HUES48 (cell line): ENCODE measurements around the gene MED27.

Experiments
- H3K27ac ChIP-seq: one replicate; pipeline ENCODE4 v1.7.0; 2013; ENCODE audit warnings: low read depth, low read length, inconsistent platforms
- H3K27me3 ChIP-seq: 2 replicates; pipeline ENCODE4 v1.6.1; 2013; ENCODE audit warnings: mild to moderate bottlenecking, low read length; ENCODE audit not compliant: control insufficient read depth, insufficient read depth
- H3K36me3 ChIP-seq: 2 replicates; pipeline ENCODE4 v1.6.1; 2013; ENCODE audit warnings: low read length; ENCODE audit not compliant: control insufficient read depth, insufficient read depth
- H3K4me1 ChIP-seq: 2 replicates; pipeline ENCODE4 v1.6.1; 2013; ENCODE audit warnings: mild to moderate bottlenecking, low read length; ENCODE audit not compliant: control insufficient read depth, insufficient read depth
- H3K4me3 ChIP-seq: 2 replicates; pipeline ENCODE4 v1.5.1; 2013; ENCODE audit warnings: mild to moderate bottlenecking, low read depth, low read length
- H3K9ac ChIP-seq: 2 replicates; pipeline ENCODE4 v1.6.1; 2013; ENCODE audit warnings: mild to moderate bottlenecking, low read depth, low read length, moderate library complexity
- H3K9me3 ChIP-seq: 2 replicates; pipeline ENCODE4 v1.6.1; 2013; ENCODE audit warnings: low read length; ENCODE audit not compliant: control insufficient read depth, insufficient read depth

MED27 gene

GRCh38 chr9:131875828-131876485, 203.7 kb downstream of the MED27 start:
- Histone ChIP-seq H3K9ac (no peak overlapping the region), H3K4me3 (no peak overlapping the region), H3K27ac (no peak overlapping the region), H3K4me1 (peaks cover 9% of the 10 kb centered on the region), H3K9me3 (no peaks in the 10 kb centered on the region), H3K36me3 (no peaks in the 10 kb centered on the region), H3K27me3 (no peaks in the 10 kb centered on the region)

DNA sequence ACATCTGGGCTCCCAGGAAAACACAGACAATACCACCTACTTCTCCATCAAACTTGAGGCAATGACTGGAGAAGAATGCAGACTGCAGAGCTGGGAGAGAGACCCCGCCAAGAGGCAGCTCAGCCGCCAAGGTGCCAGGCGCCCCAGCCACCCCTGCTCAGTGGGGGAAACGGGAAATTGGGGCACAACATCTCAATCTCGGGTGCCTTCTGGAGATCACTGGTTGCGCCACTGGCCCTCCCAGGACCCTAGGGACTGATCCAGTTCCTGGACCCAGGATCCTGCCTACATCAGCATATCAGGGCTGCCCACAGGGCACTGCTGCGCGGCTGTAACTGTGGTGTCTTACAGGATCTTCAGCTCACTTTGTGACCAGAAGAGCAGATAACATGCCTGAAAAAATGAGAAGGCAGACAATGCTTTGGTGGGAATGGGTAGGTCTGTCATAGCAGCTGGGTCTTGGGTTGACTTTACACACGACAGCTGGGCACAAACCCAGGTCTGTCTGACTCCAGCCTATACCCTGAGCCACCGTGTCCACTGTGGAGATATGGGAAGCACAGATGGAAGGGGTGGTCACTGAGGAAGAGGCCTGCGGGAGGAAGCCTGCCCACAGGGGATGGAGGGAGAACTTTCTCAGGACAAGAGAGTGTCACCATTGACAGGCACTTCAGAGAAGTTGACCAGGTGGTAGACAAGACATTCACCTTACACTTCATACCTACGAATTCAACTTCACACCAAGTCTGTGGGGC, 204.6 kb downstream of the MED27 start:
- no peaks in the 10 kb centered on the region for H3K36me3 ChIP-seq

GRCh38 chr9:131874447-131874846, 205.2 kb downstream of the MED27 start:
- no peaks in the 10 kb centered on the region for H3K27me3 ChIP-seq
- H3K4me3 ChIP-seq: no peak overlapping the region
- no peaks in the 10 kb centered on the region for H3K9me3 ChIP-seq
- no peak overlapping the region for H3K9ac ChIP-seq
- no peak overlapping the region for H3K27ac ChIP-seq
- peaks cover 6% of the 10 kb centered on the region for H3K4me1 ChIP-seq
- H3K36me3 ChIP-seq: no peaks in the 10 kb centered on the region

More for the DNA sequence above, 204.6 kb downstream of the MED27 start:
- no peak overlapping the region for H3K4me3 ChIP-seq
- H3K9ac ChIP-seq: no peak overlapping the region
- H3K4me1 ChIP-seq: peaks cover under 1% of the 10 kb centered on the region; the same call in 1 of the 2 replicates
- H3K9me3 ChIP-seq: no peaks in the 10 kb centered on the region
- H3K27me3 ChIP-seq: no peaks in the 10 kb centered on the region
- H3K27ac ChIP-seq: no peak overlapping the region

- Histone ChIP-seq H3K36me3 (no peaks in the 10 kb centered on the region), H3K27me3 (no peaks in the 10 kb centered on the region), H3K27ac (no peak overlapping the region), H3K4me3 (no peak overlapping the region), H3K9me3 (no peaks in the 10 kb centered on the region), H3K4me1 (peaks cover 10% of the 10 kb centered on the region), H3K9ac (no peak overlapping the region)
Observed at GRCh38 chr9:131873891-131874440, 205.7 kb downstream of the MED27 start.

DNA sequence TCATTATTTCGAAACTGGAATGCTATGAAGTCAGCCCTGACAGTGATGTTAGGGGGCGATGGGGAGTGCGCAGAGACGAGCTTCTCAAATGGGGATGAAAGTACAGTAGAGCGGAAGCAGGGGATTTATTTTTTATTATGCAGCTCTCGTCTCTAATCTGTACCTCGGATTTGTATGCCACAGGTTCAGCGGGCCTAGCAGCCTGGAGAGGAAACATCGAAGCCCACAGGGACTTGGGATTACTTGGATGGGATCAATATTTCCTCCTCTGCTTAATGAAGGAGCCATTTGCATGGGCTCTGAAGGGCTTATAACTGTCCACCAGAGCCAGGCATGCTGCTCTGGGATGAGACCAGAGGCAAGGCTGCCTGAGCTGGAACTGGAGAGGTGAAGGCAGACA, 206.3 kb downstream of the MED27 start:
- no peak overlapping the region for H3K9ac ChIP-seq
- H3K27ac ChIP-seq: no peak overlapping the region
- H3K4me3 ChIP-seq: no peak overlapping the region
- H3K9me3 ChIP-seq: no peaks in the 10 kb centered on the region
- no peaks in the 10 kb centered on the region for H3K36me3 ChIP-seq
- no peaks in the 10 kb centered on the region for H3K27me3 ChIP-seq
- H3K4me1 ChIP-seq: peaks cover 13% of the 10 kb centered on the region

DNA sequence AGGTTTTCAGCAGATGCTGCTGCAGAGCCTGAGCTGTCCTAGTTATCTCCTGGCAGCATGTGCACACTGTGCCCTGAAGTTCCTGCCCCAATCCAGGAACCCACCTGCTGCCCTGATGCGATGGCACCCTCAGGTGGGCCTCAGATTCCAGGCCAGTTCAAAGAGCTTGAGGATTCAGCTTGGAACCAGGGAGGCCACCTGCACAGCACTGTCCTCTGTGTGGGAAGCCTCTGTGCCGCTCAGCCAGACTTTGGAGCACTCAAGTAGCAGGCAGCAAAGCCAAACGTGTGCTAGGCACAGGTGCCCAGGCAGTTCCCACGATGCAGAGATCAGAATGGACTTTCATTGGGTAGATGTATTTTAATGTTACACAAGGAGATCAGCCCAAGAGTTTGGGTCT, 207.0 kb downstream of the MED27 start:
- Histone ChIP-seq H3K27ac (no peak overlapping the region), H3K9me3 (no peaks in the 10 kb centered on the region), H3K36me3 (no peaks in the 10 kb centered on the region), H3K9ac (no peak overlapping the region), H3K4me1 (peaks cover 13% of the 10 kb centered on the region), H3K4me3 (no peak overlapping the region), H3K27me3 (no peaks in the 10 kb centered on the region)

DNA sequence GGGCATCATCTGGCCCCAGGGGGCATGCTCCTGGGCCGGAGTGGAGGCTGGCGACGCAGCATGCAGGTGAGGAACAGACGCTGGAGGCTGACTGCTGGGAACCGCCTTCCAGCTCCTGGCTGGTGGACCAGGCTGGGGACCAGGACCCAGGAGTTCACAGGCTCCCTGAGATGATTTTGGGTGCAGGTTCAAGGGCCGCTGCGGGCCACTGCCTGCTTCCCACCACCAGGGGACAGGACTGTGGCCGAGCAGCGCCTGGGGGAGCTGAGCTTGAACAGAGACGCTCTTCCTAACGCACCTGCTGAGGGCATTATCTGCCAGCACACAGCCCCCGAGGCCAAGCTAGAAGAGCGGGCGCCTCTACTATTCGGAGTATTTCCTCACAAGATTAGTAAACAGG, 207.7 kb downstream of the MED27 start:
- Histone ChIP-seq H3K27me3 (no peaks in the 10 kb centered on the region), H3K36me3 (no peaks in the 10 kb centered on the region), H3K4me1 (peaks cover 13% of the 10 kb centered on the region), H3K4me3 (no peak overlapping the region), H3K9me3 (no peaks in the 10 kb centered on the region), H3K9ac (no peak overlapping the region), H3K27ac (no peak overlapping the region)

- H3K4me3 ChIP-seq: no peak overlapping the region
- H3K27me3 ChIP-seq: no peaks in the 10 kb centered on the region
- H3K9ac ChIP-seq: no peak overlapping the region
- H3K4me1 ChIP-seq: peaks cover 13% of the 10 kb centered on the region
- H3K36me3 ChIP-seq: no peaks in the 10 kb centered on the region
- H3K27ac ChIP-seq: no peak overlapping the region
- no peaks in the 10 kb centered on the region for H3K9me3 ChIP-seq
Observed at GRCh38 chr9:131870156-131870555, 209.5 kb downstream of the MED27 start.

DNA sequence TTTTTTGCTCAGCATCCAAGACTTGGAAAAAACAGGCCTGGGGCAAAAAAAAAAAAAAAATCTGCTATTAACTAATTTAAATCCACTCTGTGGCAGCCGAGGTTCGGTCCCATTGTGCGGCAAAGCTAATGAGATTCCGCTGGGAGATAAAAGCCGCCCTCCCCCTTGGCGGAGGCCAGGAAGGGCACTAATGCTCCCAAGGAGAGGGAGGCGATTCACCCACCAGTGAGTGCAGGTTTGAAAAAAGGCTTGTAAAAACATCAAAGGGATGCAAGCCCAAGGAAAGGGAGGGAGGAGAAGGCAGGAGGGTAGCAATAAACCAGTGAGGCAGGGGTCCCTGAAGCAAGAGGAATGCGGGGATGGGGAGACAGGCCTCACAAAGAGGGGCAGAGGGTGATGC, 210.3 kb downstream of the MED27 start:
- Histone ChIP-seq H3K9ac (no peak overlapping the region), H3K27ac (peak overlapping the region; percentile 2), H3K4me3 (no peak overlapping the region)

DNA sequence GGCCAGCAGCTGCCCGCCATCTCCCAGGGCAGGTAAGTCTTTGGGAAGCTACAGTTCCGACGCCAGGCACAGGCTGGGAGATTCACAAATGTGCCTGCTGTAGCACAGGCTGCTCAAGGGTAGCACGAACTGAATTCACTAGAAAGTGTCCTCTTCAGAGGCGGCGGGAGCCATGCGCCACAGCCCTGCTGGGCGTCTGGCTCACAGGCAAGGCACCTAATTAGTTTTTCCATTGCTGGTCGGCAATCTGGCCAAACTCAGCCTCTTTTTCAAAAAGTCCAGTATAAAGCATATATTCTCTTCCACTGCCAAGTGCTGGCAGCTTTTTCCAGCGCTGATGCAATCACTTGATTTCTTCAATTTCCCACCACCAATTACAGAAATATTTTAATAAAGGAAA, 210.9 kb downstream of the MED27 start:
- Histone ChIP-seq H3K4me3 (no peak overlapping the region), H3K9me3 (no peaks in the 10 kb centered on the region), H3K4me1 (peaks cover 13% of the 10 kb centered on the region), H3K9ac (no peak overlapping the region), H3K36me3 (no peaks in the 10 kb centered on the region), H3K27ac (peak overlapping the region; percentile 22), H3K27me3 (no peaks in the 10 kb centered on the region)

More for the DNA sequence above, 210.3 kb downstream of the MED27 start:
- Histone ChIP-seq H3K4me1 (peaks cover 13% of the 10 kb centered on the region), H3K9me3 (no peaks in the 10 kb centered on the region), H3K36me3 (no peaks in the 10 kb centered on the region), H3K27me3 (no peaks in the 10 kb centered on the region)

GRCh38 chr9:131867611-131868192, 212.0 kb downstream of the MED27 start:
- no peak overlapping the region for H3K4me3 ChIP-seq
- 0 out of 2 replicates have a peak, but pooled peaks cover 4% of the 10 kb centered on the region for H3K36me3 ChIP-seq
- peaks cover 13% of the 10 kb centered on the region for H3K4me1 ChIP-seq
- no peak overlapping the region for H3K9ac ChIP-seq
- no peaks in the 10 kb centered on the region for H3K9me3 ChIP-seq
- H3K27ac ChIP-seq: no peak overlapping the region
- H3K27me3 ChIP-seq: no peaks in the 10 kb centered on the region
